CD8-positive, alpha-beta memory T cell (primary cell): ENCODE data around the gene CAPSL. TPM values are rescaled to one million over a fixed set of nuclear protein-coding genes. Genes with fewer than 3 reads are reported as not detected.
A peak's percentile ranks its signal among the peaks of the same experiment; 100 is the strongest.

Experiments used
- CTCF ChIA-PET: fragments of 350-600 bp; sonication (Branson Sonifier 250); formaldehyde crosslinking; loops from one replicate; lab custom pipeline; 2021; ENCODE audit warnings: antibody characterized with exemption; lab: Charles Lee
- POLR2A ChIA-PET: fragments of 350-600 bp; sonication (Branson Sonifier 250); formaldehyde crosslinking; loops from one replicate; lab custom pipeline; 2021; ENCODE audit warnings: antibody characterized with exemption; lab: Charles Lee
- DNase-seq, 5 donors: peaks; one replicate each; pipeline versions ENCODE4 v3.0.0 to v3.0.0-alpha.2; 2020 to 2022; ENCODE audit warnings: mixed read lengths in 1 of 5
- H3K27ac ChIP-seq: one replicate; pipeline ENCODE4 v1.7.0; 2013; ENCODE audit warnings: low read depth, mild to moderate bottlenecking, low read length, moderate library complexity
- H3K27me3 ChIP-seq: 2 replicates; pipeline ENCODE4 v1.7.0; 2013; ENCODE audit warnings: low read length, mild to moderate bottlenecking; ENCODE audit not compliant: insufficient read depth, poor library complexity, severe bottlenecking
- H3K36me3 ChIP-seq: 2 replicates; pipeline ENCODE4 v1.7.0; 2013; ENCODE audit warnings: mild to moderate bottlenecking, low read length, moderate library complexity; ENCODE audit not compliant: insufficient read depth
- H3K4me1 ChIP-seq: 2 replicates; pipeline ENCODE4 v1.7.0; 2013; ENCODE audit warnings: mild to moderate bottlenecking, low read length, moderate library complexity; ENCODE audit not compliant: insufficient read depth
- H3K4me3 ChIP-seq: 2 replicates; pipeline ENCODE4 v1.7.0; 2013; ENCODE audit warnings: mild to moderate bottlenecking, low read length
- H3K9me3 ChIP-seq: 2 replicates; pipeline ENCODE4 v1.7.0; 2013; ENCODE audit warnings: mild to moderate bottlenecking, low read length
- H3K27ac Mint-ChIP-seq, 8 donors: one replicate each; pipeline ENCODE4 v1.8.0; 2020 to 2021; ENCODE audit warnings: mixed read lengths in 8 of 8, mild to moderate bottlenecking in 6 of 8, inconsistent platforms in 3 of 8, moderate library complexity in 3 of 8
- H3K27me3 Mint-ChIP-seq, 2 donors: one replicate each; pipeline ENCODE4 v1.8.0; 2020 to 2021; ENCODE audit warnings: mixed read lengths in 2 of 2, mild to moderate bottlenecking in 1 of 2, moderate library complexity in 1 of 2
- H3K36me3 Mint-ChIP-seq, 3 donors: one replicate each; pipeline ENCODE4 v1.8.0; 2020 to 2021; ENCODE audit warnings: mixed read lengths in 3 of 3, inconsistent platforms in 1 of 3, mild to moderate bottlenecking in 1 of 3
- H3K4me1 Mint-ChIP-seq, 3 donors: one replicate each; pipeline ENCODE4 v1.8.0; 2020 to 2021; ENCODE audit warnings: mixed read lengths in 3 of 3, inconsistent platforms in 1 of 3, mild to moderate bottlenecking in 1 of 3
- H3K4me3 Mint-ChIP-seq, 7 donors: one replicate each; pipeline ENCODE4 v1.8.0; 2020 to 2021; ENCODE audit warnings: mixed read lengths in 7 of 7, mild to moderate bottlenecking in 6 of 7, moderate library complexity in 4 of 7, inconsistent platforms in 2 of 7
- H3K9me3 Mint-ChIP-seq, 5 donors: one replicate each; pipeline ENCODE4 v1.8.0; 2020 to 2022; ENCODE audit warnings: mixed read lengths in 5 of 5, mild to moderate bottlenecking in 3 of 5, moderate library complexity in 2 of 5, inconsistent platforms in 1 of 5
- polyA plus RNA-seq: library from polyadenylated mRNA; unstranded; fragments of 300-500 nt; fragmentation: Illumina TruSeq; gene quantifications from one replicate; pipeline ENCODE4 v1.2.3, GENCODE V29; 2021
- total RNA-seq, 2 experiments: library from RNA; stranded (reverse); gene quantifications; one replicate each; pipeline ENCODE4 v1.2.3, GENCODE V29; 2021

The CAPSL gene
- total and polyA plus RNA-seq, 3 experiments from 2014 or later, result 0.40 to 0.59 TPM; not detected in 1

DNA sequence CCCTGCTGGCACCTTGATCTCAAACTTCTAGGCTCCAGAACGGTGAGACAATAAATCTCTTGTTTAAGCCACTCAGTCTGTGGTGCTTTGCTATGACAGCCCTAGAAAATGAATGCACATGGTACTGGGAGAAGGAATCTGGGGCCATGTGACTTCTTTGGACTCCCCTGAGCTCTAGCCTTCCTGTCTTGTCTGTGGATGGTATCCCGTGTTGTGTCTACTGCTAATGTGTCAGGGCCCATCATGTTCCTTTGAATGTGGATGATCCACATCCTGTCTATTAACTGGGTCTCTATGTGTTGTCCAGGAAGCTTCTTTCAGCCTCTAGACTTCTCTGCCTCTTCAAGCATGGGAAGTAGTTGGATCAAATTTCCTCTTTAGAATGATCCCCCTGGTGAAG lies 56.7 kb downstream of the CAPSL start:
- no peaks in the 10 kb centered on the region for H3K27me3 ChIP-seq
- peaks cover 0 to 2% (median 0%) of the 10 kb centered on the region in 5 donors for H3K9me3 Mint-ChIP-seq
- H3K9me3 ChIP-seq, result no peaks in the 10 kb centered on the region
- ChIA-PET POLR2A (interaction anchor here (0.6 to 3.8 kb wide), 16 partner anchors 9 to 231 kb away, joined by 3 to 23 read pairs (median 4); no protein-coding TSS in a partner anchor), CTCF (interaction anchor here (1.5 to 4.6 kb wide), 6 partner anchors 17 to 231 kb away, joined by 4 to 23 read pairs (median 12); partner anchors contain the start of gene IL7R)
- H3K36me3 ChIP-seq, result peaks cover 18% of the 10 kb centered on the region
- peak overlapping the region in 1 of 7 donors; percentile 2 for H3K4me3 Mint-ChIP-seq
- H3K36me3 Mint-ChIP-seq, result peaks cover 14 to 39% (median 17%) of the 10 kb centered on the region in 3 donors
- peak overlapping the region; percentile 5 to 82 (median 28) for H3K27ac Mint-ChIP-seq
- H3K4me3 ChIP-seq, result no peak overlapping the region
- H3K27ac ChIP-seq, result no peak overlapping the region
- peaks cover 41% of the 10 kb centered on the region for H3K4me1 ChIP-seq
- DNase-seq, result no peak
- H3K27me3 Mint-ChIP-seq, result no peaks in the 10 kb centered on the region
- peaks cover 62 to 80% (median 76%) of the 10 kb centered on the region in 3 donors for H3K4me1 Mint-ChIP-seq

- H3K4me1 ChIP-seq, result peaks cover 57% of the 10 kb centered on the region
- H3K36me3 Mint-ChIP-seq, result peaks cover 27 to 55% (median 32%) of the 10 kb centered on the region in 3 donors
Measured at GRCh38 chr5:35880156-35880555, 58.3 kb downstream of the CAPSL start.

DNA sequence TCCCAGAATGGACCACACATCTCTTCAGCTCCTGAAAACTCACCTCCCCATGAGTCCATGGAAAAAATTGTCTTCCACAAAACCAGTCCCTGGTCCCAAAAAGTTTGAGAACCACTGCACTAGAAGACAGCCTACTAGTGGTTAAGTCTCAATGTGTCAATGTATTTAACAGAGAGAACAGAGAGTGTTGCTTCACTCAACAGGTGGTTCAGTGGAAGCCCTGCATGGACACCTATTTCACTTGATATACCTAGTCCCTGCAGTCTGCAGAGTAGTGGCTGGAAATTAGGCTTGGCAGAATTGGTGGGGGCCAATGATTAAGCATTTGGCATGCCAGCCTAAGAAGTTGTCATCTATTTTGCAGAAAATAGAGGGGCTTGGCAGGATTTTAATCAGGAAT lies 58.8 kb downstream of the CAPSL start:
- ChIA-PET CTCF (interaction anchor here (1.0 to 4.6 kb wide), 7 partner anchors 21 to 229 kb away, joined by 3 to 23 read pairs (median 6); partner anchors contain the start of gene IL7R), POLR2A (interaction anchor here (0.7 to 3.8 kb wide), 10 partner anchors 9 to 100 kb away, joined by 3 to 23 read pairs (median 6); no protein-coding TSS in a partner anchor)
- Histone ChIP-seq H3K9me3 (no peaks in the 10 kb centered on the region), H3K36me3 (peaks cover 39% of the 10 kb centered on the region), H3K27me3 (no peaks in the 10 kb centered on the region), H3K4me3 (no peak overlapping the region), H3K27ac (no peak overlapping the region), H3K4me1 (peaks cover 62% of the 10 kb centered on the region)
- Mint-ChIP-seq H3K9me3 (peaks cover 0 to 2% (median 0%) of the 10 kb centered on the region in 5 donors), H3K36me3 (peaks cover 31 to 60% (median 36%) of the 10 kb centered on the region in 3 donors), H3K4me3 (peak overlapping the region in 1 of 7 donors; percentile 75), H3K27ac (peak overlapping the region; percentile 3 to 83 (median 54)), H3K27me3 (no peaks in the 10 kb centered on the region), H3K4me1 (peaks cover 77 to 98% (median 94%) of the 10 kb centered on the region in 3 donors)
- no peak for DNase-seq

More at GRCh38 chr5:35880156-35880555, 58.3 kb downstream of the CAPSL start:
- no peak for DNase-seq
- Histone ChIP-seq H3K4me3 (no peak overlapping the region), H3K36me3 (peaks cover 34% of the 10 kb centered on the region), H3K9me3 (no peaks in the 10 kb centered on the region), H3K27me3 (no peaks in the 10 kb centered on the region), H3K27ac (no peak overlapping the region)
- Mint-ChIP-seq H3K9me3 (peaks cover 0 to 2% (median 0%) of the 10 kb centered on the region in 5 donors), H3K27ac (peak overlapping the region in 6 of 8 donors; percentile 6 to 82 (median 48)), H3K27me3 (no peaks in the 10 kb centered on the region), H3K4me3 (peak overlapping the region in 1 of 7 donors; percentile 18), H3K4me1 (peaks cover 74 to 96% (median 92%) of the 10 kb centered on the region in 3 donors)
- POLR2A ChIA-PET, result interaction anchor here (0.9 to 3.8 kb wide), 14 partner anchors 9 to 100 kb away, joined by 4 to 23 read pairs (median 6); partner anchors contain the start of gene IL7R
- CTCF ChIA-PET, result interaction anchor here (0.7 to 4.6 kb wide), 9 partner anchors 22 to 262 kb away, joined by 3 to 23 read pairs (median 4); partner anchors contain the start of genes IL7R and SPEF2

DNA sequence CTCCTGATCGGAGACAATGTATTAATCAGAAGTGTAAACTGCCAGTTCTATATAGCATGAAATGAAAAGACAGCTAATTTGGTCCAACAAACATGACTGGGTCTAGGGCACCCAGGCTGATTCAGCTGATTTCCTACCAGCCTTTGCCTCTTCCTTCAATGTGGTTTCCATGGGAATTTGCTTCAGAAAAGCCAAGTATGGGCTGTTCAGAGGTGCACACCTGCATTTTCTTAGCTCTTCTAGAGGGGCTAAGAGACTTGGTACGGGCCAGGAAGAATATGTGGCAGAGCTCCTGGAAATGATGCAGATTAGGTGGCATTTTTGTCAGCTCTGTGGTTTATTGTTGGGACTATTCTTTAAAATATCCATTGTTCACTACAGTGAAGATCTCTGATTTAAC lies 59.3 kb downstream of the CAPSL start:
- POLR2A ChIA-PET, result interaction anchor here (0.7 to 3.8 kb wide), 6 partner anchors 10 to 99 kb away, joined by 3 to 23 read pairs (median 8); no protein-coding TSS in a partner anchor
- H3K4me1 Mint-ChIP-seq, result peaks cover 78 to 98% (median 94%) of the 10 kb centered on the region in 3 donors
- peaks cover 0 to 2% (median 0%) of the 10 kb centered on the region in 5 donors for H3K9me3 Mint-ChIP-seq
- Histone ChIP-seq H3K27me3 (no peaks in the 10 kb centered on the region), H3K36me3 (peaks cover 44% of the 10 kb centered on the region), H3K27ac (no peak overlapping the region), H3K4me1 (peaks cover 63% of the 10 kb centered on the region), H3K4me3 (no peak overlapping the region), H3K9me3 (no peaks in the 10 kb centered on the region)
- H3K27ac Mint-ChIP-seq, result peak overlapping the region in 7 of 8 donors; percentile 29 to 87 (median 58)
- no peak for DNase-seq
- H3K36me3 Mint-ChIP-seq, result peaks cover 36 to 65% (median 41%) of the 10 kb centered on the region in 3 donors
- H3K27me3 Mint-ChIP-seq, result no peaks in the 10 kb centered on the region
- peak overlapping the region in 3 of 7 donors; percentile 0 to 22 (median 9) for H3K4me3 Mint-ChIP-seq
- CTCF ChIA-PET, result interaction anchor here (1.4 to 4.6 kb wide), 4 partner anchors 46 to 228 kb away, joined by 4 to 23 read pairs (median 10); no protein-coding TSS in a partner anchor

GRCh38 chr5:35878079-35878478 lies 60.3 kb downstream of the CAPSL start:
- Histone ChIP-seq H3K27me3 (no peaks in the 10 kb centered on the region), H3K36me3 (peaks cover 55% of the 10 kb centered on the region), H3K9me3 (no peaks in the 10 kb centered on the region), H3K4me1 (peaks cover 63% of the 10 kb centered on the region), H3K27ac (no peak overlapping the region), H3K4me3 (no peak overlapping the region)
- ChIA-PET POLR2A (interaction anchor here (1.0 to 2.0 kb wide), 2 partner anchors 24 to 57 kb away, joined by 3 to 9 read pairs; no protein-coding TSS in a partner anchor), CTCF (interaction anchor here (1.4 kb wide), 1 partner anchor 101 kb away, joined by 6 read pairs; no protein-coding TSS in a partner anchor)
- Mint-ChIP-seq H3K27ac (peak overlapping the region; percentile 12 to 91 (median 82)), H3K36me3 (peaks cover 44 to 75% (median 51%) of the 10 kb centered on the region in 3 donors), H3K9me3 (peaks cover 0 to under 1% (median 0%) of the 10 kb centered on the region in 5 donors), H3K4me1 (peaks cover 78 to 98% (median 94%) of the 10 kb centered on the region in 3 donors), H3K27me3 (no peaks in the 10 kb centered on the region), H3K4me3 (peak overlapping the region in 2 of 7 donors; percentile 3 to 18)
- DNase-seq, result no peak

GRCh38 chr5:35877655-35878054 lies 60.8 kb downstream of the CAPSL start:
- Mint-ChIP-seq H3K27me3 (no peaks in the 10 kb centered on the region), H3K27ac (peak overlapping the region; percentile 74 to 91 (median 82)), H3K4me1 (peaks cover 79 to 98% (median 94%) of the 10 kb centered on the region in 3 donors), H3K36me3 (peaks cover 46 to 78% (median 54%) of the 10 kb centered on the region in 3 donors), H3K9me3 (no peaks in the 10 kb centered on the region), H3K4me3 (peak overlapping the region in 5 of 7 donors; percentile 3 to 33 (median 18))
- ChIA-PET CTCF (no interaction called here), POLR2A (interaction anchor here (0.7 to 1.0 kb wide), 2 partner anchors 8 to 56 kb away, joined by 3 read pairs; no protein-coding TSS in a partner anchor)
- Histone ChIP-seq H3K9me3 (no peaks in the 10 kb centered on the region), H3K27me3 (no peaks in the 10 kb centered on the region), H3K36me3 (peaks cover 57% of the 10 kb centered on the region), H3K27ac (no peak overlapping the region), H3K4me1 (peaks cover 61% of the 10 kb centered on the region), H3K4me3 (no peak overlapping the region)
- no peak for DNase-seq

DNA sequence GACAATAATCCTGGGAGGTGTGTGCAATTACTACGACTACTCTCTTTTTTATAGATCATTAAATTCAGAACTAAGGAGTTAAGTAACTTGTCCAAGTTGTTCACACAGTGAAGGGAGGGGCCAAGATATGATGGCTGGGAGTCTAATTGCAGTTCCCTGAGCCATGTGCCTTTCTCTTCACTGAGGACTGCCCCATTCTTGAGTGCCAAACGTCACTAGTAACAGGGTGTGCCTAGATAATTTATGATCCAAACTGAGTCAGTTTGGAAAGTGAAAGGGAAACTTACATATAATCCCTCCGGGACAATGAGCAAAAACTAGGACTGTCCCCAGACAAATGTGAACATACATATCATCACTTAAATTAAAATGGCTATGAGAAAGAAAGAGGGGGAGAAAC lies 61.5 kb downstream of the CAPSL start:
- Histone ChIP-seq H3K27me3 (no peaks in the 10 kb centered on the region), H3K9me3 (no peaks in the 10 kb centered on the region), H3K4me1 (peaks cover 62% of the 10 kb centered on the region), H3K36me3 (peaks cover 60% of the 10 kb centered on the region), H3K27ac (no peak overlapping the region), H3K4me3 (no peak overlapping the region)
- no peak for DNase-seq
- Mint-ChIP-seq H3K27me3 (no peaks in the 10 kb centered on the region), H3K9me3 (no peaks in the 10 kb centered on the region), H3K4me1 (peaks cover 76 to 96% (median 93%) of the 10 kb centered on the region in 3 donors), H3K27ac (peak overlapping the region; percentile 61 to 91 (median 79)), H3K4me3 (peak overlapping the region in 4 of 7 donors; percentile 9 to 57 (median 19)), H3K36me3 (peaks cover 47 to 84% (median 59%) of the 10 kb centered on the region in 3 donors)
- CTCF ChIA-PET, result no interaction called here
- POLR2A ChIA-PET, result interaction anchor here (1.0 to 1.5 kb wide), 2 partner anchors 19 to 56 kb away, joined by 3 to 6 read pairs; no protein-coding TSS in a partner anchor
